ENCODE measurements around the gene EML2.

The EML2 gene

GRCh38 chr19:45575216-45575615 lies 64.0 kb downstream of the EML2 start:
- Histone ChIP-seq H3K4me3 (ENCODE audit: low read depth in 1 of 2, low read length in 2 of 2) (no peak overlapping the region), H3K27me3 (ENCODE audit: insufficient read depth, low read length, poor library complexity) (no peaks in the 10 kb centered on the region), H3K9ac (ENCODE audit: low read depth, low read length) (no peak overlapping the region), H3K4me1 (ENCODE audit: insufficient read depth, low read length) (no peaks in the 10 kb centered on the region), H3K79me2 (ENCODE audit: insufficient read depth, low read length) (peaks cover 32% of the 10 kb centered on the region), H3K9me3 (ENCODE audit: insufficient read depth, low read length, severe bottlenecking) (no peaks in the 10 kb centered on the region), H3K27ac (ENCODE audit: low read length) (no peak overlapping the region), H2AFZ (ENCODE audit: low read depth, low read length) (no peak overlapping the region), H4K20me1 (ENCODE audit: insufficient read depth, low read length) (no peaks in the 10 kb centered on the region), H3K36me3 (ENCODE audit: insufficient read depth, low read length) (no peaks in the 10 kb centered on the region), H3K4me2 (ENCODE audit: insufficient read depth, low read length) (no peak overlapping the region)
- DNase-seq (no peak), ATAC-seq (ENCODE audit: insufficient read depth, low read depth) (no peak)
- TF ChIP-seq EZH2 (IDR thresholded peaks at IDR 0.05; ENCODE audit: borderline replicate concordance, low read depth, low read length, severe bottlenecking) = no peak
- TF ChIP-seq CTCF (IDR thresholded peaks at IDR 0.05; ENCODE audit: borderline replicate concordance, extremely low read depth, low read length, poor library complexity, severe bottlenecking) = no peak

- no peak overlapping the region for H3K4me3 ChIP-seq (ENCODE audit: low read depth in 1 of 2, low read length in 2 of 2)
- no peak overlapping the region for H3K9ac ChIP-seq (ENCODE audit: low read depth, low read length)
- DNase-seq (no peak), ATAC-seq (ENCODE audit: insufficient read depth, low read depth) (no peak)
- H3K4me1 ChIP-seq (ENCODE audit: insufficient read depth, low read length) = no peaks in the 10 kb centered on the region
- no peaks in the 10 kb centered on the region for H3K36me3 ChIP-seq (ENCODE audit: insufficient read depth, low read length)
- H3K27me3 ChIP-seq (ENCODE audit: insufficient read depth, low read length, poor library complexity) = no peaks in the 10 kb centered on the region
- no peaks in the 10 kb centered on the region for H4K20me1 ChIP-seq (ENCODE audit: insufficient read depth, low read length)
- H3K4me2 ChIP-seq (ENCODE audit: insufficient read depth, low read length) = no peak overlapping the region
- no peak overlapping the region for H3K27ac ChIP-seq (ENCODE audit: low read length)
- H3K79me2 ChIP-seq (ENCODE audit: insufficient read depth, low read length) = peaks cover 32% of the 10 kb centered on the region
- no peak overlapping the region for H2AFZ ChIP-seq (ENCODE audit: low read depth, low read length)
- TF ChIP-seq EZH2 (IDR thresholded peaks at IDR 0.05; ENCODE audit: borderline replicate concordance, low read depth, low read length, severe bottlenecking) (no peak), CTCF (IDR thresholded peaks at IDR 0.05; ENCODE audit: borderline replicate concordance, extremely low read depth, low read length, poor library complexity, severe bottlenecking) (no peak)
- H3K9me3 ChIP-seq (ENCODE audit: insufficient read depth, low read length, severe bottlenecking) = no peaks in the 10 kb centered on the region
Measured at GRCh38 chr19:45574526-45574925, 64.7 kb downstream of the EML2 start.

GRCh38 chr19:45571457-45572220 lies 67.6 kb downstream of the EML2 start:
- H3K9me3 ChIP-seq (ENCODE audit: insufficient read depth, low read length, severe bottlenecking) = no peaks in the 10 kb centered on the region
- H3K4me2 ChIP-seq (ENCODE audit: insufficient read depth, low read length) = no peak overlapping the region
- peaks cover 36% of the 10 kb centered on the region for H3K79me2 ChIP-seq (ENCODE audit: insufficient read depth, low read length)
- no peak overlapping the region for H2AFZ ChIP-seq (ENCODE audit: low read depth, low read length)
- ATAC-seq (ENCODE audit: insufficient read depth, low read depth) (no peak), DNase-seq (no peak)
- peaks cover 6% of the 10 kb centered on the region; the same call in 1 of the 2 replicates for H4K20me1 ChIP-seq (ENCODE audit: insufficient read depth, low read length)
- no peaks in the 10 kb centered on the region for H3K4me1 ChIP-seq (ENCODE audit: insufficient read depth, low read length)
- no peak overlapping the region for H3K9ac ChIP-seq (ENCODE audit: low read depth, low read length)
- no peak overlapping the region for H3K4me3 ChIP-seq (ENCODE audit: low read depth in 1 of 2, low read length in 2 of 2)
- H3K27me3 ChIP-seq (ENCODE audit: insufficient read depth, low read length, poor library complexity) = no peaks in the 10 kb centered on the region
- H3K27ac ChIP-seq (ENCODE audit: low read length) = no peak overlapping the region
- H3K36me3 ChIP-seq (ENCODE audit: insufficient read depth, low read length) = no peaks in the 10 kb centered on the region
- no peak for TF ChIP-seq CTCF (IDR thresholded peaks at IDR 0.05; ENCODE audit: borderline replicate concordance, extremely low read depth, low read length, poor library complexity, severe bottlenecking)
- TF ChIP-seq EZH2 (IDR thresholded peaks at IDR 0.05; ENCODE audit: borderline replicate concordance, low read depth, low read length, severe bottlenecking) = no peak
